RWPE1 (cell line): ENCODE measurements around the gene HS6ST2.
A peak's percentile ranks its signal among the peaks of the same experiment; 100 is the strongest.
"Not testable (repeated sequence)": the region's sequence is repeated elsewhere in the genome, so short reads cannot be mapped to it uniquely, and the experiment has no call there.

ENCODE experiments used
- CTCF ChIA-PET: fragments of 350-600 bp; sonication (Branson Sonifier 250); formaldehyde crosslinking; extraction: SDS; loops from one replicate; lab custom pipeline; 2021; lab: Yijun Ruan, JAX
- POLR2A ChIA-PET: fragments of 400-600 bp; formaldehyde crosslinking; extraction: SDS; loops from one replicate; lab custom pipeline; 2020; ENCODE audit warnings: antibody characterized with exemption; ENCODE audit not compliant: low non-redundant PET; lab: Yijun Ruan, JAX
- DNase-seq: peaks from one replicate; pipeline ENCODE4 v3.0.0; 2012; ENCODE audit warnings: low spot score
- H3K27ac ChIP-seq: fragments of 450-650 bp; 2 replicates; pipeline ENCODE4 v1.5.1; 2017
- TF ChIP-seq, protein P1 (sequence below): fragments of 450-650 bp; conservative IDR thresholded peaks from 2 replicates; pipeline ENCODE4 v1.5.1; 2017; ENCODE audit warnings: low read depth, mild to moderate bottlenecking

Gene HS6ST2

GRCh38 chrX:132948648-132949260, 9.7 kb downstream of the HS6ST2 start:
- POLR2A ChIA-PET = no interaction called here
- no peak overlapping the region for H3K27ac ChIP-seq
- CTCF ChIA-PET = interaction anchor here (0.6 to 1.5 kb wide), 4 partner anchors 8 to 263 kb away, joined by 3 to 5 read pairs (median 4); no protein-coding TSS in a partner anchor
- no peak for DNase-seq
- TF ChIP-seq, protein P1, sequence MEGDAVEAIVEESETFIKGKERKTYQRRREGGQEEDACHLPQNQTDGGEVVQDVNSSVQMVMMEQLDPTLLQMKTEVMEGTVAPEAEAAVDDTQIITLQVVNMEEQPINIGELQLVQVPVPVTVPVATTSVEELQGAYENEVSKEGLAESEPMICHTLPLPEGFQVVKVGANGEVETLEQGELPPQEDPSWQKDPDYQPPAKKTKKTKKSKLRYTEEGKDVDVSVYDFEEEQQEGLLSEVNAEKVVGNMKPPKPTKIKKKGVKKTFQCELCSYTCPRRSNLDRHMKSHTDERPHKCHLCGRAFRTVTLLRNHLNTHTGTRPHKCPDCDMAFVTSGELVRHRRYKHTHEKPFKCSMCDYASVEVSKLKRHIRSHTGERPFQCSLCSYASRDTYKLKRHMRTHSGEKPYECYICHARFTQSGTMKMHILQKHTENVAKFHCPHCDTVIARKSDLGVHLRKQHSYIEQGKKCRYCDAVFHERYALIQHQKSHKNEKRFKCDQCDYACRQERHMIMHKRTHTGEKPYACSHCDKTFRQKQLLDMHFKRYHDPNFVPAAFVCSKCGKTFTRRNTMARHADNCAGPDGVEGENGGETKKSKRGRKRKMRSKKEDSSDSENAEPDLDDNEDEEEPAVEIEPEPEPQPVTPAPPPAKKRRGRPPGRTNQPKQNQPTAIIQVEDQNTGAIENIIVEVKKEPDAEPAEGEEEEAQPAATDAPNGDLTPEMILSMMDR = no peak

- POLR2A ChIA-PET, H3K27ac ChIP-seq, CTCF ChIA-PET, DNase-seq: not testable (repeated sequence)
Measured at GRCh38 chrX:132945055-132945599, 13.3 kb downstream of the HS6ST2 start.

DNA sequence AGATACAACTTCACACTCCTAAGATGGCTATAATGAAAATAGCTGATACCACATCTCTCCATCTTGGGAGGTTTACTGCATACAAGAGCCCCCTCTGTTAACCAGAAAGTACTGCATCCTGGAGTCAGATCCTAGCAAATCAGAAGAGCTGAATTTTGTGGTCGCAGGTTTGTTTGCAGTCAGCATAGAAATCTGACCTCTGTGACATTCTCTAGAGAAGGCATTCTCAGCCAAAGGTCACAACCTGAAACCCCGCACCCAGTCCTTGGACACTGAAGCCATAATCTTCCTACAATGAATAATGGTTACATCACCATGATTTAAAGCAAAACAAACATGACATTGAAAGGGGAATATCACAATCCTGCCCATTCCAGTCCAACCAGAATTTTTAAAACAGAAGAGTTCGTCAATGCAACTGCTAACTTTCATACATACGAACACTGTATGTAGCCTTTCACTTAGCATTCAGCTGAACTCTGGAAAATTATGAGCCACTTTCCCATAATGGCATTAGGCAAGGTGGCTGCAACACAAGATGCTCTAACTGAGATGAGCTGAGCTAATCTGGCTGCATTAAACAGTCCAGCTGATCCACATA, 17.6 kb downstream of the HS6ST2 start:
- H3K27ac ChIP-seq = no peak overlapping the region
- DNase-seq = peak; percentile 29
- POLR2A ChIA-PET = no interaction called here
- CTCF ChIA-PET = interaction anchor here (0.6 to 0.8 kb wide), 2 partner anchors 126 to 879 kb away, joined by 3 to 4 read pairs; no protein-coding TSS in a partner anchor
- TF ChIP-seq, protein P1 = no peak

GRCh38 chrX:132933170-132933569, 25.3 kb downstream of the HS6ST2 start:
- ChIA-PET CTCF (no interaction called here), POLR2A (no interaction called here)
- no peak overlapping the region for H3K27ac ChIP-seq
- TF ChIP-seq, protein P1 = no peak
- DNase-seq = no peak

- TF ChIP-seq, protein P1 = no peak
- DNase-seq = no peak
- POLR2A ChIA-PET = no interaction called here
- H3K27ac ChIP-seq = no peak overlapping the region
- CTCF ChIA-PET = interaction anchor here (0.6 kb wide), 1 partner anchor 79 kb away, joined by 3 read pairs; no protein-coding TSS in a partner anchor
Measured at GRCh38 chrX:132924426-132924825, 34.0 kb downstream of the HS6ST2 start.

GRCh38 chrX:132918523-132918922, 39.9 kb downstream of the HS6ST2 start:
- TF ChIP-seq, protein P1 = no peak
- ChIA-PET CTCF (no interaction called here), POLR2A (no interaction called here)
- no peak overlapping the region for H3K27ac ChIP-seq
- DNase-seq = no peak

DNA sequence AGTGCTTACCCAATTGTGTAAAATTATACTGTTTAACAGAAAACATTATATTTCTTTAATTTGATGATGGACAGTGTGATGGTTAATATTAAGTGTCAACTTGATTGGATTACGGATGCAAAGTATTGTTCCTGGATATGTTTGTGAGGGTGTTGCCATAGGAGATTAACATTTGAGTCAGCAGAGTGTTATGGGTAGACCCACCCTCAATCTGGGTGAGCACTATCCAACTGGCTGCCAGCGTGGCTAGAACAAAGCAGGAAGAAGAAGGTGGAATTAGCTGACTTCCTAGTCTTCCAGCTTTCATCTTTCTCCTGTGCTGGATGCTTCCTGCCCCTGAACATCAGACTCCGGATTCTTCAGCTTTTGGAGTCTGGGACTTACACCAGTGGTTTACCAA, 42.1 kb downstream of the HS6ST2 start:
- TF ChIP-seq, protein P1 = no peak
- no peak for DNase-seq
- H3K27ac ChIP-seq = no peak overlapping the region
- CTCF ChIA-PET = no interaction called here
- POLR2A ChIA-PET = no interaction called here
